Right atrium auricular region (tissue), 2 donors: ENCODE measurements around the gene AGRN. TPM values are rescaled to one million over a fixed set of nuclear protein-coding genes. Genes with fewer than 3 reads are reported as not detected.

ENCODE experiments used
- DNase-seq: peaks from one replicate; pipeline ENCODE4 v3.0.0-alpha.2; 2019; ENCODE audit warnings: low spot score
- H3K27ac ChIP-seq, 2 donors: fragments of 200-600 bp; sonication (generic); 1 replicate in 1 of 2; 2 replicates in 1 of 2; pipeline ENCODE4 v1.5.1; 2016 to 2019
- H3K27me3 ChIP-seq, 2 donors: fragments of 200-600 bp; sonication (generic); one replicate each; pipeline versions ENCODE4 v1.5.1 to v1.6.0; 2017 to 2019
- H3K36me3 ChIP-seq: fragments of 200-600 bp; sonication (generic); one replicate; pipeline ENCODE4 v1.5.1; 2016
- H3K4me1 ChIP-seq, 2 donors: fragments of 200-600 bp; sonication (generic); one replicate each; pipeline versions ENCODE4 v1.5.1 to v1.6.0; 2017 to 2019
- H3K4me3 ChIP-seq, 2 donors: fragments of 200-600 bp; sonication (generic); 1 replicate in 1 of 2; 2 replicates in 1 of 2; pipeline ENCODE4 v1.5.1; 2017 to 2019; ENCODE audit warnings: mild to moderate bottlenecking in 1 of 2, moderate library complexity in 1 of 2
- H3K9me3 ChIP-seq, 2 donors: fragments of 200-600 bp; sonication (generic); one replicate each; pipeline ENCODE4 v1.5.1; 2019
- total RNA-seq, 2 donors: library from RNA; depleted of rRNA; stranded (reverse); fragments of >200 nt; gene quantifications; one replicate each; pipeline ENCODE4 v1.1.0, GENCODE V29; 2016
- TF ChIP-seq, protein P1 (sequence below), 2 donors: fragments of 200-600 bp; sonication (generic); IDR thresholded peaks; one replicate each; pipeline ENCODE4 v1.5.1; 2019; ENCODE audit warnings: antibody characterized with exemption in 2 of 2

AGRN gene
- total RNA-seq, 2 donors from 2014 or later: 22.5 to 27.9 TPM

DNA sequence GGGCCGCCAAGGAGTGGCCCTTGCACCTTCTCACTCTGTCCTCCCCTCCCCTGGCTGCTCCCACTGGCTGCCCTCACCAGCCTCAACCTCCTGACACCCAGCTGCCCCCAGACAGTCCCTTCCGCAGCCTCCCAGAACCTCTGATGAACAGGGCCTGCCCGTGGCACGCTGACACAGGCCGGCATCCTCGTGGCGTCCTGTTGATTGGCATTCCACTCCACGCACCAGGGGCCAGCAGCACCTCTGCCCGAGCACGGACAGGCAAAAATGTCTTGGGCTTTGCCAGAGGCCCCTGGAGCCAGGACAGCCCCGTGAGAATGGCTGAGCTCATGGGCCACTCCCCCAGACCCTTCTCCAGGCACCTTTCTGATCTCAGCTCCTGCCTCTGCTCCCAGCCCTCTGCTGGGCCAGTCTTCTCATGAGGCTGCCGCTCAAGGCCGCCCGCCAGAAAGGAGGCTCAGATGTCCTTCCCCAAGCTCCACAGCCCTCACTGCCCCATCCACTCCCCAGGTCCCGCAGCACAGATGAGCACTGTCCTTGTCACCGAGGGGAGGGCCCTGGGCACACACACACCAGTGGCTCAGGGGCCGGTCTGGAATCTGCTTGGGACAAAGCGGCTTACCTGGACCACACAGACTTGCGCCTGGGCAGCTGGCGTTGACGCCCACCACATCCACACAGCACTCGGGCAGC lies 70.0 kb downstream of the AGRN start:
- H3K4me3 ChIP-seq: no peak overlapping the region
- no peaks in the 10 kb centered on the region for H3K4me1 ChIP-seq
- no peak for DNase-seq
- TF ChIP-seq, protein P1, sequence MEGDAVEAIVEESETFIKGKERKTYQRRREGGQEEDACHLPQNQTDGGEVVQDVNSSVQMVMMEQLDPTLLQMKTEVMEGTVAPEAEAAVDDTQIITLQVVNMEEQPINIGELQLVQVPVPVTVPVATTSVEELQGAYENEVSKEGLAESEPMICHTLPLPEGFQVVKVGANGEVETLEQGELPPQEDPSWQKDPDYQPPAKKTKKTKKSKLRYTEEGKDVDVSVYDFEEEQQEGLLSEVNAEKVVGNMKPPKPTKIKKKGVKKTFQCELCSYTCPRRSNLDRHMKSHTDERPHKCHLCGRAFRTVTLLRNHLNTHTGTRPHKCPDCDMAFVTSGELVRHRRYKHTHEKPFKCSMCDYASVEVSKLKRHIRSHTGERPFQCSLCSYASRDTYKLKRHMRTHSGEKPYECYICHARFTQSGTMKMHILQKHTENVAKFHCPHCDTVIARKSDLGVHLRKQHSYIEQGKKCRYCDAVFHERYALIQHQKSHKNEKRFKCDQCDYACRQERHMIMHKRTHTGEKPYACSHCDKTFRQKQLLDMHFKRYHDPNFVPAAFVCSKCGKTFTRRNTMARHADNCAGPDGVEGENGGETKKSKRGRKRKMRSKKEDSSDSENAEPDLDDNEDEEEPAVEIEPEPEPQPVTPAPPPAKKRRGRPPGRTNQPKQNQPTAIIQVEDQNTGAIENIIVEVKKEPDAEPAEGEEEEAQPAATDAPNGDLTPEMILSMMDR (IDR thresholded peaks at IDR 0.05): no peak
- no peaks in the 10 kb centered on the region for H3K9me3 ChIP-seq
- no peaks in the 10 kb centered on the region for H3K36me3 ChIP-seq
- no peaks in the 10 kb centered on the region for H3K27me3 ChIP-seq
- no peak overlapping the region for H3K27ac ChIP-seq

DNA sequence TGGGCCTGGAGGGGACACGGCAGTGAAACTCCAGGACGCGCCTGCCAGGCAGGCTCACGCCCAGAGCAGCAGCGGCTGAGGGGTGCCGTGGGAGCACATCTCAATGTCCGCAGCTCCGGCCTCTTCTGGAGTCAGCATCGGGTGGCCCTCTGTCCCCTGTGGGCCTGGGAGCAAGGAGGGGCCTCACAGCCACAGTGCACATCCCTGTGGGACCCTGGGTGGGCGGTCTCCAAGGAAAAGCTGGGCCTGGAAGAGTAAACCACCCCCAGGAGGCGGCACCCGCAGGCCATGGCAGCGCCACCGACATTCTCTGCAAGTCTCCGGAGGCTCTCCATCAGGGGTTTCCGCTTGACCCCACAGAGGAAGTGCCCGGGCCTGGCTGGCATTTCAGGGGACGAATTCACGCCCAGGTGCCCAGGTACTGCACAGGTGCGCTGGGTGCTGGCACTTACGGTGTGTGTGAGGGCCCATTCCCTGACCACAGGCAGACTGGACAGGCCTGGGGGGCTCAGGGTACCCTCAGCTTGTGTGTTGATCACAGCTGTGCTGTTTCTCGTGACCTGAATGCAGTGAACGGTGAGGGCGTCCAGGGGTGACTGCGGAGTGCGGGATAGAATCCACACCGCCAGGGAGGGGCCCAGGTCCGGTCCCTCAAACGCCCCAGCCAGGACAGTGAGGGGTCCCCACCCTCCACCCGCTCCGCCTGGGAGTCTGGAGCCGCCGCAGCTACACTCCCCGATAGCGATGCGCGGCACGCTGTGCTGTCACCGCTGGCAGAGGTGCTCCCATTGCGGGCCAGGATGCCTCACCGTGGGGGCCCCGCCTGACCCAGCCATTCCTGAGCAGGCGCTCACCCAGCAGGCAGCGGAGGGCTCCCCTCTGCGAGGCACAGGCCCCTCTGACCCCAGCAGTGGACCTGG lies 70.8 kb downstream of the AGRN start:
- Histone ChIP-seq H3K36me3 (no peaks in the 10 kb centered on the region), H3K4me1 (no peaks in the 10 kb centered on the region), H3K27me3 (no peaks in the 10 kb centered on the region), H3K4me3 (no peak overlapping the region), H3K9me3 (no peaks in the 10 kb centered on the region), H3K27ac (no peak overlapping the region)
- DNase-seq: no peak
- TF ChIP-seq, protein P1 (IDR thresholded peaks at IDR 0.05): no peak

DNA sequence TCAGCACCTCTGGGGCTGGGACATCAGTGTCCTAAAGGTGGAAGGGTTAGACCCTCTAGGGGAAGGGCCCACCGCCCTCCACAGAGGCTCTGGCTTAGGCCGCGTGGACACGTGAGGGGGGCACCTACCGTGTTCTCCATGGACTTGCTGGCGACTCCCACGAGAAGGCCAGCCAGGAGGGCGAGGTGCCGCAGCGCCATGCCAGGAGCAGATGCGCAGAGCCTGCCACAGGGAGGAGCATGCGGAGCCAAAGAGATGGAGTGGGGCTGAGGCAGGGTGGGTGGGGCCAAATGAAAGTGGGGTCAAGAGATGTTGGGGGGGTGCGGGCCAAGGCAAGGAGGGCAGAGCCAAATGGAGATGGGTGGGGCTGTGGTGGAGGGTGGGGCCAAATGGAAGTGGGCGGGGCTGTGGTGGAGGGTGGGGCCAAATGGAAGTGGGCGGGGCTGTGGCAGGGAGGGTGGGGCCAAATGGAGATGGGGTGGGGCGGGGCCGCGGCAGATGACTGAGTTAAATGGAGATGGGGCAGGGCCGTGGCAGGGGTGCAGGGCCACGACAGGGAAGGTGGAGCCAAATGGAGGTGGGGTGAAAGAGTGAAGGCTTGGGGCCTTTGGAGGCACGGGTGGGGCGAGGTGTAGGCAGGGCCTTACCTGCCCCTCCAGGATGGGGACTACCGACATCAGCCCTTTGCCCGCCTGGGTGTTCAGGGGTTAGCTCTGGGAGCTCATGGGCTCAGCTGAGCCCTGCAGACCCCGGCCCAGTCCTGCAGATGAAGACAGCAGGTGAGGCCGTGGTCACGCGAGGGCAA lies 71.6 kb downstream of the AGRN start:
- H3K9me3 ChIP-seq: no peaks in the 10 kb centered on the region
- TF ChIP-seq, protein P1 (IDR thresholded peaks at IDR 0.05): no peak
- H3K36me3 ChIP-seq: no peaks in the 10 kb centered on the region
- no peak overlapping the region for H3K4me3 ChIP-seq
- H3K4me1 ChIP-seq: no peaks in the 10 kb centered on the region
- no peaks in the 10 kb centered on the region for H3K27me3 ChIP-seq
- no peak overlapping the region for H3K27ac ChIP-seq
- no peak for DNase-seq

DNA sequence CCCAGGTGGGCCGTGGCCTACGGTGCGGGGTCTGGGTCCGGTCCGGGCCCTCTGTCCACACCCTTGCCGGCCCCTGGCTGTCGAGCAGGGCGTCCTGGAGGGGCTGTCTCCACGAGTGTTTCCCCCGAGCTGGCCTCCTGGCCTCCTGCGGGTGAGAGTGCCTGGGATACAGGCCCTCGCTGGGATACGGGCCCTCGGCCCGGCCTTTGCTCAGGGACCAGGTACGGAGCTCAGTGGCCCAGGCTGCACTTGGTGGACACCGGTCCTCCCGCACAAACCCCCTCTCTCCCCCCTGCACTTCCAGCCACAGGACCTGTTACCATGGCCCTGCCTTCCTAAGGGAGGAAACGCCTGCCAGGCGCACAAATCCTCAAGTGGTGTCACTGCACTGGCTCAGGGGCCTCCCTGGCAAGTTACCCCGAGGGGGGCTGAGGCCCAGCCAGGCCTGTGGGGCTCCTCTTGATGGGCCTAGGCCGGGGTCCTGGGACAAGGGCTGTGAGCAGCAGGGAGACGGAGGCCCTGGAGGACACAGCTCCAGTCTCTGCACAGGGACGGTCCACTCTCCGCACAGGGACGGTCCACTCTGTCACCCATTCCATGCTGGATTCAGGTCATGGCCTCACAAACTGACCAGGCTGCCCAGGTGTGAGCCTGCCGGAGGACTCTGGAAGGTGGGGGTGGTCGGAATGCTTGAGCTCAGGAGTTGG lies 72.4 kb downstream of the AGRN start:
- DNase-seq: no peak
- no peak overlapping the region for H3K4me3 ChIP-seq
- TF ChIP-seq, protein P1 (IDR thresholded peaks at IDR 0.05): no peak
- H3K4me1 ChIP-seq: no peaks in the 10 kb centered on the region
- no peaks in the 10 kb centered on the region for H3K27me3 ChIP-seq
- no peaks in the 10 kb centered on the region for H3K9me3 ChIP-seq
- H3K36me3 ChIP-seq: no peaks in the 10 kb centered on the region
- H3K27ac ChIP-seq: no peak overlapping the region

- no peaks in the 10 kb centered on the region for H3K36me3 ChIP-seq
- H3K27me3 ChIP-seq: no peaks in the 10 kb centered on the region
- H3K4me3 ChIP-seq: no peak overlapping the region
- TF ChIP-seq, protein P1 (IDR thresholded peaks at IDR 0.05): no peak
- H3K27ac ChIP-seq: no peak overlapping the region
- H3K9me3 ChIP-seq: no peaks in the 10 kb centered on the region
- H3K4me1 ChIP-seq: no peaks in the 10 kb centered on the region
- no peak for DNase-seq
Observed at GRCh38 chr1:1092894-1093609, 73.1 kb downstream of the AGRN start.
